Parietal lobe (tissue), 2 donors: Measurements from ENCODE around the gene FRS3. TPM values are rescaled to one million over a fixed set of nuclear protein-coding genes. Genes with fewer than 3 reads are reported as not detected.

Source experiments
- small RNA-seq: library from RNA; depleted of rRNA; stranded (forward); fragments of <200 nt; gene quantifications from one replicate; pipeline ENCODE3, GENCODE V24; 2014; ENCODE audit warnings: low replicate concordance
- total RNA-seq: library from RNA; depleted of rRNA; stranded (reverse); fragments of >200 nt; gene quantifications from one replicate; pipeline ENCODE4 v1.2.3, GENCODE V29; 2014

Gene FRS3, protein sequence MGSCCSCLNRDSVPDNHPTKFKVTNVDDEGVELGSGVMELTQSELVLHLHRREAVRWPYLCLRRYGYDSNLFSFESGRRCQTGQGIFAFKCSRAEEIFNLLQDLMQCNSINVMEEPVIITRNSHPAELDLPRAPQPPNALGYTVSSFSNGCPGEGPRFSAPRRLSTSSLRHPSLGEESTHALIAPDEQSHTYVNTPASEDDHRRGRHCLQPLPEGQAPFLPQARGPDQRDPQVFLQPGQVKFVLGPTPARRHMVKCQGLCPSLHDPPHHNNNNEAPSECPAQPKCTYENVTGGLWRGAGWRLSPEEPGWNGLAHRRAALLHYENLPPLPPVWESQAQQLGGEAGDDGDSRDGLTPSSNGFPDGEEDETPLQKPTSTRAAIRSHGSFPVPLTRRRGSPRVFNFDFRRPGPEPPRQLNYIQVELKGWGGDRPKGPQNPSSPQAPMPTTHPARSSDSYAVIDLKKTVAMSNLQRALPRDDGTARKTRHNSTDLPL
- total RNA-seq: 9.4 TPM

DNA sequence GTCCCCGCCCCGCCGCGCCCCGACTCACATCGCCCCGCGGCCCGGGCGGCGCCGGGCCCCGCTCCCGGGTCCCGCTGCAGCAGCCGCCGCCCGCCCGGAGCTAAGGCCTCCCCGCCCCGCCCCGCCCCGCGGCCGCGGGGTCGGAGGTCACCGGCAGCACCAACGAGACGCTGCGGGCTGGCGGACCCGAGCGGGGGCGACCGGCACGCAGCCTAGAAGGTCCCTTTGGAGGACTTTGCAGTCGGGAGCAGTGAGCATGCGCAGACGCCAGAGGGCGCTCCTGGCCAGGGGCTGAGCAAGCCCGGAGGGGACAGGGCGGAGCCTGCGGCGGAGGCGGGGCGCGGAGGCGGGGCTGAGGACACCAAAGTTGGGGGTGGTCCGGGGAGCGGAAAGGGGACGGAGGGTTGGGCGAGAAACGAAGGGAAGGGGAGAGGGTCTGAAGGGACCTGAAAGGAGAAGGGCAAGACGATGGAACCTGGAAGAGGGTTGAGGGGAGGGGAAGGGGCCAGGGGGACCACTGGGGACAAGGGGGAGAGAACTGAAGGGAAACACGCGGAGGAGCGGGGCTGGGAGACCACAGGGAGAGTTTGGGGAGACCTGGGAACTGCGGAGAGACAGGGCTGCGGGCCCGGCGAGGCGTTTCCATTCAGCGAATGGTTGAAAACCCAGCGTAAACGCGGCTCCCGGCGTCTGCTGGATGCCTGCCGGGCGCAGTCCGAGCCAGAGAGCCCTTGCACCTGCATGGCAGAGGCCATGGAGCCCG is at the start of gene FRS3:
Gene FRS3, minus strand, starts transcription at position 113 of the 763 bp plus-strand sequence. CDS start 2,913 bp downstream, outside the sequence.

DNA sequence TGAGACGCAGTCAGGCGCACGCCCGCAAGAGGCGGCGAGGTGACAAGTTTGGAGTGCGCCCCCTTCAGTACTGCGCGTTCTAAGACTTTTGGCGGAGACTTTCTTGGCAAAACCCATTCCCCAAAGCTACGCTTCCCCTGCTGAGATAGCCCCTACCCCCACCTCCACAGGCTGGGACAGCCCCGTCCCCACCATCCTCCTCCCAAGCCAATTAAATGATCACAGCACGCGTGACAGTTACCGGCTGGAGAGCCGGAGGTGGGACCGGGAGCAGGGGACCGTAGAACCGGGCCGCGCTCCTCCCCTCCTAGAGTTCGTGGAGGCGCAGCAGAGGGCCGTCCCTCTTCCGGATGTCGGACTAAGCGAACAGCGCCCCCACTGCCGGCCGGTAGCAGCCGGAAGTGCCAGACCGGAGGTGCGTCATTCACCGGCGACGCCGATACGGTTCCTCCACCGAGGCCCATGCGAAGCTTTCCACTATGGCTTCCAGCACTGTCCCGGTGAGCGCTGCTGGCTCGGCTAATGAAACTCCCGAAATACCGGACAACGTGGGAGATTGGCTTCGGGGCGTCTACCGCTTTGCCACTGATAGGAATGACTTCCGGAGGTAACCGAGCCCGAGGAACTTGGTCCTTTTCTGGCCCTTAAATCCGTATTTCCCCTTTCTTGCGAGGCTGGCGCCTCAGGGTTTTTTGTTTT is 7.7 kb upstream of the FRS3 start, which contains the start of gene TOMM6:
Gene TOMM6, plus strand, starts transcription at position 476 of the 699 bp plus-strand sequence. Its CDS starts 4 bp downstream, at position 480.

DNA sequence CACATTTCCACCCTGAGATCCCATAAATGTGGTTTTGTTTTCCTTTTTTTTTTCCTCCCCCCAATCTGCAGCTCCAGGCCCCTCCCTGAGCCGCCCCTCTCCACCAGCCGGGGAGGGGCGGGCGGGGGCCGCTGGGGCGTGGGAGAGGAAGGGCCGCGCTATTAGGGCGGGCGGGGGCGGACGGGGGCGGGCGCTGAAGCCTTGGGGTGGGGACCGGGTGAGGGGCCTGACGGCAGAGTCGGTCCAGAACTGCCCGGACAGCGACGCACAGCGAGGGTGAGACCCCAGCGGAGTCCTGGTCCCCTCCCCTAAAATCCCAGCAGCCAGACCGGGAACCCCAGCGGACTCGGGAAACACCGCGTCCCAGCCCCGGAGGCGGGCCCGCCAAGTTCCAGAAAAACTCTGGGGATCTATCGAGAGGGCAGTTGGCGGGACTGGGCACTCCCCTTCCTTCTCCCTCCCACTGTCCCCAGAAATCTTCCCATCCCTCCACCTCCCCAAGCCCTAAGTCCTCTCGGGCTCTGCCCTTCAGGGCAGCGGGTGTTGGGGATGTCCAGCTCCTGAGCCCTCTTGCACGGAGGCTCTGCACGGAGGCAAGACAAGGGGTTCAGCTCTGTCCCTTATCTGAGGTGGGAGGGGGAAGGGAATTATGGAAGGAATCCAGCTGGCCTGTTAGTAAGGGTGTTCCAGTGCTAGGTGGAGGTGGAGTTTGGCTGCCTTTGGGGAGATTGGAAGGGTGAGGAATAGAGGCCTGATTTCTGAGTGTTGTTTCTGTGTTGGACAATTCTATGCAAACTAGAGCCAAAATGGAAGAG is 1.1 kb upstream of the FRS3 start, which contains the start of gene PRICKLE4:
Gene PRICKLE4, plus strand, starts transcription at position 232 of the 815 bp plus-strand sequence. CDS start 2,692 bp downstream, outside the sequence.

DNA sequence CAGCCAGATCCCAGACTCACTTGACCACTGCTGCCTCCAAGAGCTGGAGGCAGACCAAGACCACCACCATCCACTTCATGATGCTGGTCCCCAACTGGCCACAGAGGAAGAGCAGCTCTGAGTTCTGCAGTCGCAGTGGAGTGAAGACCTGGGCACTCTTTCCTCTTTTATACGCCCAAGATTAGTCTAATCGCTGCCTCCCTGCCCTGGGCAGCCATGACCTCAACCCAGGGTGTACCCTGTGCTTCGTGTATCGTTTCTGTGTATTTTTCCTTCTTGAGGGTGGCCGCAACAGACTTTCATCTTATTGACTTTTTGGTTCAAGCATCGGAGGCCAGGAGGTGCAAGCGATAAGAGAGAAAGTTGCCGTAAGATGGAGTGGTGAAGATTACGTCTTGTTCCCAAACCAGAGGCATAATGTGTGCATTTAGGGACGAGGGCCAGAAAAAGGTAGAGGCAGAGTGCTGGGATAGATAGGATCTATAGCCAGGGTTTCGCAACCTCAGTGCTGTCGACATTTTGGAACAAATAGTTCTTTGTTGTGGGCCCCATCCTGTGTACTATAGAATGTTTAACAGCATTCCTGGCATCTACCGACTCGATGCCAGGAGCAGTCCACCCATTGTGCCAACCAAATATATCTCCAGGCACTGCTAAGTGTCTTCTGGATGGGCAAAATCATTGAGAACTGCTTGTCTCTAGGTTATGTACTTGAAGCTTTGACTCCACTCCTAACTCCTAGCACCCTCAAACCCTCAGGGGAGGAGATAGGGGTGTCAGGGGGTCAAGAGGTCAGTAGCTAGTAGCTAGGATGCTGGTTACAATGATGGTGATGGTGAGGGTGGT is 32.2 kb downstream of the FRS3 start, which contains the start of gene PGC:
Gene PGC, minus strand, starts transcription at position 142 of the 846 bp plus-strand sequence. Its CDS starts 63 bp downstream, at position 79.

DNA sequence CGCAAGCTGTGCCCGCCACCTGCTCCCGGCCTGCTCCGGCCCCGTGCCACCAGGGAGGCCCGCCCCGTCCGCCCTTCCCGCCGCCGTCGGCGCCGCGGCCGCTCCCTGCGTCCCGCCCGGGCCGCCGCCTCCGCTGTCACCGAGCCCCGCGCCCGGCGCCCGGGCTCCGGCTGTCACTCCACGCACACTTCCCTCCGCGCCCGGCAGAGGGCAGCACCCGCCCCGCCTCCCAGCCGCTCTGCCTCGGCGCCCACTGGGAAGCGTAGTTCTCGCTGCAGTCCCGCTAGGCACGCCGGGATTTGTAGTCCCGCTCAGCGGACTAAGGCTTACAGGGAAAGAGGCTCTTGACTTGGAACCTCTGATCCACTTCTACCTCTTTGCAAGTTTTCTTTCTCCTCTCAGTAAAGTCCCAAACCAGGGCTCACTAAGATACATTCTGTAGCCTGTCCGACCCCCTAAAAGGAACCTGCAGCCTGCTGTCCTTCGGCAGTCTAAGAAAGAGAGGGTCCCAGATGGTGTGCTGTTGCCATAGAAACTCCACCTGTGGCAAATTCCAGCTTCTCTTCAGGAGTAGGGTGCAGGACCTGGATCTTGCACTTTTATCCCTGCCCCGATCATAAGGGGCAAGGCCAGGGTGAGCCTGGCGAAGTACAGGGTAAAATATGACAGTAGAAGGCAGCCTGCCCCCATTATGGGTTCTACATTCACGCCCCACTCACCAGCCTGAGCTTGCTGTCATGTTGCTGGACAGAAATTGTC is 44.1 kb downstream of the FRS3 start, which contains the start of gene TFEB:
Gene TFEB, minus strand, starts transcription at position 182 of the 759 bp plus-strand sequence. CDS start 44,395 bp downstream, outside the sequence.

Small RNA genes within 50 kb of the gene (small RNA-seq; reads per million reads assigned to genes)
- gene AL365205.2 (not detected), gene AL365205.3 (not detected)

Other genes starting within 250 kb of the FRS3 start
- gene FOXP4, start 233.5 kb downstream of the FRS3 start, total RNA-seq: 3.4 TPM
- gene MDFI, start 141.4 kb downstream of the FRS3 start, total RNA-seq: 12.5 TPM
- gene TFEB, start 44.3 kb downstream of the FRS3 start, total RNA-seq: 2.2 TPM
- gene PGC, start 32.5 kb downstream of the FRS3 start, total RNA-seq: not detected
- gene PRICKLE4, start 882 bp upstream of the FRS3 start, total RNA-seq: 1.6 TPM
- 30.4 TPM for gene TOMM6, start 7.8 kb upstream of the FRS3 start, total RNA-seq
- 24.4 TPM for gene USP49, start 115.5 kb upstream of the FRS3 start, total RNA-seq
- 21.0 TPM for gene MED20, start 141.2 kb upstream of the FRS3 start, total RNA-seq
- 11.9 TPM for gene BYSL, start 141.6 kb upstream of the FRS3 start, total RNA-seq
- gene CCND3, start 161.9 kb upstream of the FRS3 start, total RNA-seq: 16.0 TPM